WTC11 (cell line): ENCODE data around the gene ZNF689.

Experiments used
- CREB1 ChIP-seq: sonication (generic); formaldehyde crosslinking; IDR thresholded peaks from 2 replicates; pipeline ENCODE4 v1.8.0; 2023; ENCODE audit warnings: mild to moderate bottlenecking, missing genetic modification reagents
- CTCF ChIP-seq: fragments of 200-600 bp; IDR thresholded peaks from 2 replicates; pipeline ENCODE4 v1.8.0; 2022; ENCODE audit warnings: antibody characterized with exemption
- E2F5 ChIP-seq: sonication (generic); formaldehyde crosslinking; IDR thresholded peaks from 2 replicates; pipeline ENCODE4 v1.8.1; 2022; ENCODE audit warnings: mild to moderate bottlenecking, moderate library complexity, missing genetic modification reagents
- IRF2 ChIP-seq: sonication (generic); formaldehyde crosslinking; IDR thresholded peaks from 2 replicates; pipeline ENCODE4 v1.8.0; 2022; ENCODE audit warnings: low read depth, missing genetic modification reagents, borderline replicate concordance
- JUN ChIP-seq: sonication (generic); formaldehyde crosslinking; IDR thresholded peaks from 2 replicates; pipeline ENCODE4 v1.8.0; 2023; ENCODE audit warnings: mild to moderate bottlenecking, missing genetic modification reagents
- TCF7 ChIP-seq: sonication (generic); formaldehyde crosslinking; IDR thresholded peaks from 2 replicates; pipeline ENCODE4 v1.8.0; 2022; ENCODE audit warnings: mild to moderate bottlenecking, low read depth, missing genetic modification reagents, moderate library complexity
- ZNF317 ChIP-seq: sonication (generic); formaldehyde crosslinking; IDR thresholded peaks from 2 replicates; pipeline ENCODE4 v1.8.1; 2023; ENCODE audit warnings: low read depth, mild to moderate bottlenecking, moderate library complexity, missing genetic modification reagents, borderline replicate concordance

- TF ChIP-seq TCF7 (CRISPR knock-in tag): 0 out of 2 replicates have a peak, but pooled peaks have one; percentile 21
- peak; percentile 62; the same call in 1 of the 2 replicates for TF ChIP-seq CTCF
- TF ChIP-seq ZNF317: no peak
- TF ChIP-seq IRF2 (CRISPR knock-in tag): no peak
- no peak for TF ChIP-seq JUN (CRISPR knock-in tag)
- TF ChIP-seq CREB1 (CRISPR knock-in tag): no peak
- 0 out of 2 replicates have a peak, but pooled peaks have one; percentile 28 for TF ChIP-seq E2F5 (CRISPR knock-in tag)
These were observed 47.9 kb upstream of the ZNF689 start, which contains the start of gene FBRS for GRCh38 chr16:30657866-30658730.
